Mesenchymal stem cell (in vitro differentiated cells and primary cell): Measurements from ENCODE around the gene TYRO3.

ENCODE experiments used
- DNase-seq: peaks from one replicate; pipeline ENCODE4 v3.0.0-alpha.2; 2013
- H2AFZ ChIP-seq: one replicate; pipeline ENCODE4 v1.6.1; 2013; ENCODE audit warnings: low read depth, mild to moderate bottlenecking, control low read depth, inconsistent platforms, low read length, moderate library complexity
- H2AK5ac ChIP-seq: 2 replicates; pipeline ENCODE4 v1.6.1; 2013; ENCODE audit warnings: low read length, moderate library complexity, mild to moderate bottlenecking, inconsistent platforms; ENCODE audit not compliant: severe bottlenecking
- H2BK120ac ChIP-seq: one replicate; pipeline ENCODE4 v1.6.1; 2013; ENCODE audit warnings: low read depth, mild to moderate bottlenecking, inconsistent platforms, low read length, moderate library complexity
- H2BK12ac ChIP-seq, 2 experiments: one replicate each; pipeline ENCODE4 v1.6.1; 2013; ENCODE audit warnings: inconsistent platforms in 2 of 2, low read length in 2 of 2, mild to moderate bottlenecking in 2 of 2, moderate library complexity in 2 of 2, control low read depth in 1 of 2
- H2BK15ac ChIP-seq: one replicate; pipeline ENCODE4 v1.6.1; 2013; ENCODE audit warnings: mild to moderate bottlenecking, low read depth, inconsistent platforms; ENCODE audit not compliant: poor library complexity, severe bottlenecking
- H2BK5ac ChIP-seq: 2 replicates; pipeline ENCODE4 v1.6.1; 2013; ENCODE audit warnings: low read depth, mild to moderate bottlenecking, low read length, control low read depth, inconsistent platforms; ENCODE audit not compliant: poor library complexity, severe bottlenecking
- H3K14ac ChIP-seq, 2 experiments: one replicate each; pipeline ENCODE4 v1.6.1; 2013; ENCODE audit warnings: inconsistent platforms in 2 of 2, low read length in 2 of 2, control low read depth in 1 of 2, mild to moderate bottlenecking in 1 of 2, moderate library complexity in 1 of 2
- H3K18ac ChIP-seq, 2 experiments: one replicate each; pipeline ENCODE4 v1.6.1; 2013; ENCODE audit warnings: inconsistent platforms in 2 of 2, low read length in 2 of 2, control low read depth in 1 of 2, low read depth in 1 of 2, mild to moderate bottlenecking in 1 of 2
- H3K23ac ChIP-seq, 2 experiments: one replicate each; pipeline ENCODE4 v1.6.1; 2013; ENCODE audit warnings: inconsistent platforms in 2 of 2, low read length in 2 of 2, mild to moderate bottlenecking in 2 of 2, moderate library complexity in 2 of 2, control low read depth in 1 of 2
- H3K27ac ChIP-seq: 2 replicates; pipeline ENCODE4 v1.5.1; 2013; ENCODE audit warnings: mild to moderate bottlenecking, moderate library complexity, low read length, control low read depth, inconsistent platforms; ENCODE audit not compliant: poor library complexity, severe bottlenecking
- H3K27me3 ChIP-seq, 2 experiments: 2 replicates each; pipeline versions ENCODE4 v1.6.1 to v1.7.0; 2013; ENCODE audit warnings: low read length in 2 of 2, mild to moderate bottlenecking in 2 of 2, moderate library complexity in 2 of 2, control low read depth in 1 of 2, inconsistent platforms in 1 of 2; ENCODE audit not compliant: control insufficient read depth in 1 of 2, insufficient read depth in 1 of 2
- H3K36me3 ChIP-seq, 2 experiments: 2 replicates each; pipeline versions ENCODE4 v1.6.1 to v1.7.0; 2013; ENCODE audit warnings: low read length in 2 of 2, control low read depth in 1 of 2, inconsistent platforms in 1 of 2, low read depth in 1 of 2, mild to moderate bottlenecking in 1 of 2; ENCODE audit not compliant: insufficient read depth in 2 of 2, control insufficient read depth in 1 of 2
- H3K4ac ChIP-seq, 2 experiments: one replicate each; pipeline ENCODE4 v1.6.1; 2013; ENCODE audit warnings: inconsistent platforms in 2 of 2, low read length in 2 of 2, mild to moderate bottlenecking in 2 of 2, moderate library complexity in 2 of 2, control low read depth in 1 of 2, low read depth in 1 of 2
- H3K4me1 ChIP-seq: 2 replicates; pipeline ENCODE4 v1.6.1; 2013; ENCODE audit warnings: low read depth, low read length, control low read depth; ENCODE audit not compliant: control insufficient read depth, insufficient read depth
- H3K4me2 ChIP-seq: 2 replicates; pipeline ENCODE4 v1.6.1; 2013; ENCODE audit warnings: low read length, mild to moderate bottlenecking, inconsistent platforms; ENCODE audit not compliant: poor library complexity, severe bottlenecking
- H3K4me3 ChIP-seq, 2 experiments: 2 replicates each; pipeline versions ENCODE4 v1.5.1 to v1.7.0; 2013; ENCODE audit warnings: low read length in 2 of 2, mild to moderate bottlenecking in 2 of 2, control low read depth in 1 of 2, low read depth in 1 of 2; ENCODE audit not compliant: insufficient read depth in 1 of 2
- H3K79me1 ChIP-seq: replicated peaks from 2 replicates; pipeline ENCODE4 v1.6.1; 2013; ENCODE audit warnings: mild to moderate bottlenecking, control low read depth, low read length, inconsistent platforms; ENCODE audit not compliant: poor library complexity, severe bottlenecking
- H3K9ac ChIP-seq: 2 replicates; pipeline ENCODE4 v1.7.0; 2013; ENCODE audit warnings: mild to moderate bottlenecking, low read length, moderate library complexity
- H3K9me3 ChIP-seq: 2 replicates; pipeline ENCODE4 v1.7.0; 2013; ENCODE audit warnings: mild to moderate bottlenecking, low read length; ENCODE audit not compliant: control insufficient read depth
- H4K8ac ChIP-seq: one replicate; pipeline ENCODE4 v1.6.1; 2013; ENCODE audit warnings: inconsistent platforms, mild to moderate bottlenecking, low read length, moderate library complexity
- H4K91ac ChIP-seq: one replicate; pipeline ENCODE4 v1.6.1; 2013; ENCODE audit warnings: mild to moderate bottlenecking, low read length, inconsistent platforms
- WGBS: methylation state at CpG from one replicate; pipeline ENCODE4 v1.1.7; 2013; ENCODE audit warnings: mixed read lengths; 5-methylcytosine and 5-hydroxymethylcytosine counted together

Gene TYRO3

DNA sequence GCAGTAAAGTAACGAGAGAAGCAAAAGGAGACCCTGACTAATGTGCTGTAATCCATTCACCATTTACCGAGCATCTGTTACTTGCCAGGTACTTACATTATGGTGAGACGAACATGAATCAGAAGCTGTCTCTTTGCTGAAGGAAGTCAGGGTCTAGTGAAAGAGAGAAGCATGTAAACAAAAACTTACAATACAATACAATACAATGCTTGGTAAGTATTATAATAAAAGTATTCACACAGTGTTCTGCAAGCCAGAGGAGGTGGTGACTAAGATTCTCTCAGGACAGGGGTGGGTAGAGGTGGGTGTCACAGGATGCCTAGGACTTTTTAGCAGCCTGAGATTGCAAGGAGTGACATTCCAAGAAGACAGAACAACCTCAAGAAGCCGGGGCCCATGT lies 51.0 kb downstream of the TYRO3 start:
- no peak overlapping the region for H2AK5ac ChIP-seq
- H3K27ac ChIP-seq: no peak overlapping the region
- H3K27me3 ChIP-seq: no peaks in the 10 kb centered on the region
- no peak overlapping the region for H2BK15ac ChIP-seq
- no peak overlapping the region for H3K14ac ChIP-seq
- no peaks in the 10 kb centered on the region for H3K36me3 ChIP-seq
- H4K91ac ChIP-seq: no peak overlapping the region
- H3K23ac ChIP-seq: no peak overlapping the region
- H3K79me1 ChIP-seq: no peaks in the 10 kb centered on the region
- WGBS: 86% methylated on average over 4 of the region's 4 CpGs
- H3K4me3 ChIP-seq: no peak overlapping the region
- H3K9ac ChIP-seq: no peak overlapping the region
- H2AFZ ChIP-seq: peak overlapping the region; percentile 63
- DNase-seq: no peak
- peak overlapping the region; percentile 42 for H4K8ac ChIP-seq
- H3K4me2 ChIP-seq: no peak overlapping the region
- H2BK5ac ChIP-seq: no peak overlapping the region
- H2BK120ac ChIP-seq: no peak overlapping the region
- H3K4ac ChIP-seq: no peak overlapping the region
- H3K18ac ChIP-seq: no peak overlapping the region
- H2BK12ac ChIP-seq: no peak overlapping the region
- peaks cover 1% of the 10 kb centered on the region for H3K4me1 ChIP-seq
- H3K9me3 ChIP-seq: no peaks in the 10 kb centered on the region

- Histone ChIP-seq H3K9ac (peak overlapping the region; percentile 83), H4K8ac (peak overlapping the region; percentile 79), H2AFZ (peak overlapping the region; percentile 30), H3K9me3 (peaks cover 19% of the 10 kb centered on the region), H3K4me2 (peak overlapping the region; percentile 96), H2BK120ac (no peak overlapping the region), H2BK12ac (no peak overlapping the region), H3K4ac (peak overlapping the region in 1 of 2 experiments; percentile 58), H3K23ac (no peak overlapping the region), H2BK5ac (no peak overlapping the region), H4K91ac (no peak overlapping the region), H3K18ac (peak overlapping the region; percentile 63 to 70), H2BK15ac (no peak overlapping the region), H3K27ac (peak overlapping the region; percentile 42), H3K14ac (no peak overlapping the region), H3K79me1 (peaks cover 6% of the 10 kb centered on the region), H3K4me3 (peak overlapping the region; percentile 58 to 83), H2AK5ac (no peak overlapping the region), H3K27me3 (no peaks in the 10 kb centered on the region), H3K36me3 (no peaks in the 10 kb centered on the region), H3K4me1 (peaks cover 10% of the 10 kb centered on the region)
- peak; percentile 13 for DNase-seq
- WGBS: 18% methylated on average over 18 of the region's 18 CpGs
Observed at GRCh38 chr15:41620536-41621199, 61.7 kb downstream of the TYRO3 start.

DNA sequence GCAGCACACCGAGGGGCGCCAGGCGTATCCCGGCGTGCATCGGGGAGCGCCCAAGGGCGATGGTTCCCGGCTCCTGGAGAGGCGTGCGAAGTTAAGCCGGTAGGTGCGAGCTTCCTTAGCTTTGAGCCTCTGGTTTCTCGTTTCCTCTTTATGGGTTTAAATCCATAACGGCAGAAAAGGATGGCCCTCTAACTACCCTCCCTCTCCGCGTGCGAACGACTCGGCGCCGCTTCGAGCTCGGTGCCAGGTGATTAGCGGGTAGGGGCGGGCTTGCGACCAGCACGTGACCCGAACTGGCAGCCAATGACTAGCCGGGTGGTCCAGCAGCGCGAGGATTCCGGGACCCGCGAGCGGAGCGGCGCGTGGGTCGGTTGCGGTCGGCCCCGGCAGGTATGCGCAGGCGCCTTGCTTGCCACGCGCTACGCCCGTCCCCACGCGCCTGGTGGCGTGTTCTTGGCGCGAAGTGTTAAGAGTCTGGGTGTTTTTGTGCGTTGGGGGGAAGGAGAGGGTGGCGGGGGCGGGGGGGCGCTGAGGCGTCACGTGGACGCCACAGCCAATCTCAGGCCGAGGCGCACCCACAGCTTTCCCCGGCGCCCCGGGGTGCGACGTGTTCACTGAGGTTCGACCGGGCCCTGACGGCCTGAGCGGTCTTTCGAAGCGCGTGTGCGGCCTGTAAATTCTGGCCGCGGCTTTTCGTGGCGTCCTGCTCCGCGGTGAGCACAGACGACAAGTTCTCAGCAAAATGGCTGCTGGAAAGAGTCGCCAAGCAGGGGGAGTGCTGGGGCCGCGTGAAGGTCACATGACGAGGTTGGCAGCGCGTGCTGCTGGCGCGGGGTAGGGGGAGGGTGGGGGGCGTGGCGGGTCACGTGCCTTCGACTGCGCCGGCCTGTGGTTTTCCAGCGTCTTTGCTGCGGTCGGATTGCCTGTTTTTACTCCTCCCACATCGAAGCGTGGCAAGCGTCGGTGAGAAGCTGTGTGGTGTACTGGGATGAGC lies 62.5 kb downstream of the TYRO3 start:
- peaks cover 10% of the 10 kb centered on the region for H3K4me1 ChIP-seq
- H3K79me1 ChIP-seq: peaks cover 6% of the 10 kb centered on the region
- H3K9me3 ChIP-seq: peaks cover 19% of the 10 kb centered on the region
- peak overlapping the region; percentile 81 for H4K91ac ChIP-seq
- H3K9ac ChIP-seq: peak overlapping the region; percentile 83
- H3K4me3 ChIP-seq: peak overlapping the region; percentile 58 to 83
- no peaks in the 10 kb centered on the region for H3K27me3 ChIP-seq
- peak; percentile 68 for DNase-seq
- H3K36me3 ChIP-seq: no peaks in the 10 kb centered on the region
- H2BK5ac ChIP-seq: no peak overlapping the region
- peak overlapping the region; percentile 42 for H3K27ac ChIP-seq
- H2BK120ac ChIP-seq: no peak overlapping the region
- H3K4me2 ChIP-seq: peak overlapping the region; percentile 96
- H3K18ac ChIP-seq: peak overlapping the region; percentile 70 to 75
- peak overlapping the region; percentile 15 to 37 for H3K4ac ChIP-seq
- 12% methylated on average over 74 of the region's 104 CpGs for WGBS
- H2AFZ ChIP-seq: peak overlapping the region; percentile 30
- peak overlapping the region; percentile 89 for H4K8ac ChIP-seq
- no peak overlapping the region for H2AK5ac ChIP-seq
- no peak overlapping the region for H2BK15ac ChIP-seq
- H3K14ac ChIP-seq: no peak overlapping the region
- peak overlapping the region in 1 of 2 experiments; percentile 24 for H2BK12ac ChIP-seq
- H3K23ac ChIP-seq: no peak overlapping the region

DNA sequence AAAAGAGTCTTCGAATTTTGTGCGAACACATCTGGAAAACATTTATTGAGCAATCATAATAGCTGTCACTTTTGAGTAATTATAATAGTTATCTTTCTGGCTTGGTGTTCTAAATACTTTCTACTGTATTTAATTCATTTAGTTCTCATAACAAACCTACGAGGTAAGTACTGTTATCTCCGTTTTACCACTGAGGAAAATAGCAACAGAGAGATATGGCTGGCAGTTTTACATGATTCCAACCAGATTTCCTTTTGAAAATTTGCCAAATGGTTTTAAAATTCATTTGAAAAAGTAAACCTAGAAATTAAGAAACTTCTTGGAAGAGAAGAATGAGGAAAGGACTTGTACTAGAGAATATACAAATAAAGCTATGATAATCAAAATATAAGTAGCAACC lies 63.9 kb downstream of the TYRO3 start:
- Histone ChIP-seq H2BK5ac (no peak overlapping the region), H3K23ac (no peak overlapping the region), H2BK15ac (no peak overlapping the region), H3K9me3 (peaks cover 7% of the 10 kb centered on the region), H3K18ac (no peak overlapping the region), H2BK12ac (no peak overlapping the region), H2BK120ac (no peak overlapping the region), H3K27me3 (no peaks in the 10 kb centered on the region), H4K8ac (no peak overlapping the region), H3K36me3 (no peaks in the 10 kb centered on the region), H3K14ac (no peak overlapping the region), H3K4me3 (no peak overlapping the region), H2AFZ (no peak overlapping the region), H3K4me1 (peaks cover 10% of the 10 kb centered on the region), H3K79me1 (peaks cover 9% of the 10 kb centered on the region), H3K27ac (no peak overlapping the region), H3K4me2 (no peak overlapping the region), H3K4ac (no peak overlapping the region), H4K91ac (no peak overlapping the region), H2AK5ac (no peak overlapping the region), H3K9ac (no peak overlapping the region)
- no CpG with 5 or more reads among the region's 4 CpGs for WGBS
- no peak for DNase-seq
